CD14-positive monocyte (primary cell): Measurements from ENCODE around the gene PPP3CA. TPM values are rescaled to one million over a fixed set of nuclear protein-coding genes. Genes with fewer than 3 reads are reported as not detected.

Source experiments
- DNase-seq, 3 donors: peaks; one replicate each; pipeline ENCODE4 v3.0.0-alpha.2; 2011 to 2022
- H2AFZ ChIP-seq: 2 replicates; pipeline ENCODE4 v1.6.0; 2012; ENCODE audit warnings: mild to moderate bottlenecking, low read depth, low read length, inconsistent platforms; ENCODE audit not compliant: insufficient read depth, poor library complexity, severe bottlenecking
- H3K27ac ChIP-seq, 2 donors: 1 replicate in 1 of 2; 2 replicates in 1 of 2; pipeline ENCODE4 v1.5.1; 2012 to 2013; ENCODE audit warnings: low read length in 2 of 2, control low read depth in 1 of 2, inconsistent platforms in 1 of 2, low read depth in 1 of 2, mild to moderate bottlenecking in 1 of 2
- H3K27me3 ChIP-seq, 2 donors: one replicate each; pipeline versions ENCODE4 v1.6.0 to v1.6.1; 2011 to 2013; ENCODE audit warnings: low read length in 2 of 2; ENCODE audit not compliant: control insufficient read depth in 2 of 2, insufficient read depth in 2 of 2
- H3K36me3 ChIP-seq, 2 donors: replicated peaks in 1 of 2; 1 replicate in 1 of 2; 2 replicates in 1 of 2; pipeline versions ENCODE4 v1.5.1 to v1.6.1; 2012 to 2013; ENCODE audit warnings: low read length in 2 of 2, control low read depth in 1 of 2, inconsistent platforms in 1 of 2, mild to moderate bottlenecking in 1 of 2; ENCODE audit not compliant: insufficient read depth in 2 of 2, control insufficient read depth in 1 of 2
- H3K4me1 ChIP-seq, 2 donors: 1 replicate in 1 of 2; 2 replicates in 1 of 2; pipeline versions ENCODE4 v1.5.1 to v1.6.1; 2012 to 2013; ENCODE audit warnings: low read length in 2 of 2, control low read depth in 1 of 2, inconsistent platforms in 1 of 2, mild to moderate bottlenecking in 1 of 2, moderate library complexity in 1 of 2; ENCODE audit not compliant: insufficient read depth in 2 of 2, control insufficient read depth in 1 of 2
- H3K4me2 ChIP-seq: replicated peaks from 2 replicates; pipeline ENCODE3; 2012; ENCODE audit warnings: low read length, moderate library complexity, mild to moderate bottlenecking; ENCODE audit not compliant: poor library complexity, severe bottlenecking; ENCODE audit errors: extremely low read depth
- H3K4me3 ChIP-seq, 3 experiments: fragments of 200-600 bp in 1 of 3; sonication (generic) in 1 of 3; replicated peaks in 1 of 3; 1 replicate in 2 of 3; 2 replicates in 1 of 3; pipeline ENCODE4 v1.5.1; 2011 to 2013; ENCODE audit warnings: low read length in 3 of 3, mild to moderate bottlenecking in 3 of 3, control low read depth in 2 of 3, low read depth in 2 of 3, inconsistent platforms in 1 of 3, moderate library complexity in 1 of 3
- H3K79me2 ChIP-seq: 2 replicates; pipeline ENCODE4 v1.6.0; 2012; ENCODE audit warnings: mild to moderate bottlenecking, control low read depth, inconsistent platforms, low read length, moderate library complexity; ENCODE audit not compliant: insufficient read depth
- H3K9ac ChIP-seq: 2 replicates; pipeline ENCODE4 v1.6.0; 2017; ENCODE audit warnings: low read length, mild to moderate bottlenecking; ENCODE audit not compliant: insufficient read depth, poor library complexity, severe bottlenecking
- H3K9me3 ChIP-seq, 2 donors: replicated peaks in 1 of 2; 1 replicate in 1 of 2; 2 replicates in 1 of 2; pipeline versions ENCODE4 v1.5.1 to v1.6.1; 2012 to 2013; ENCODE audit warnings: low read length in 2 of 2, control low read depth in 1 of 2; ENCODE audit not compliant: control insufficient read depth in 1 of 2, insufficient read depth in 1 of 2
- H4K20me1 ChIP-seq: 2 replicates; pipeline ENCODE4 v1.6.0; 2012; ENCODE audit warnings: mild to moderate bottlenecking, low read length, control low read depth, moderate library complexity; ENCODE audit not compliant: insufficient read depth
- H3K27ac Mint-ChIP-seq, 7 donors: one replicate each; pipeline ENCODE4 v1.8.0; 2020; ENCODE audit warnings: mild to moderate bottlenecking in 7 of 7, mixed read lengths in 7 of 7, moderate library complexity in 6 of 7, inconsistent platforms in 2 of 7
- H3K27me3 Mint-ChIP-seq, 3 donors: one replicate each; pipeline ENCODE4 v1.8.0; 2021 to 2022; ENCODE audit warnings: low read depth in 3 of 3, mild to moderate bottlenecking in 3 of 3, mixed read lengths in 3 of 3, moderate library complexity in 3 of 3, inconsistent platforms in 1 of 3
- H3K36me3 Mint-ChIP-seq, 2 donors: one replicate each; pipeline ENCODE4 v1.8.0; 2020; ENCODE audit warnings: mixed read lengths in 2 of 2, inconsistent platforms in 1 of 2, mild to moderate bottlenecking in 1 of 2
- H3K4me1 Mint-ChIP-seq: one replicate; pipeline ENCODE4 v1.8.0; 2020; ENCODE audit warnings: mild to moderate bottlenecking, mixed read lengths
- H3K4me3 Mint-ChIP-seq, 2 donors: one replicate each; pipeline ENCODE4 v1.8.0; 2020; ENCODE audit warnings: mild to moderate bottlenecking in 2 of 2, mixed read lengths in 2 of 2, moderate library complexity in 1 of 2
- H3K9me3 Mint-ChIP-seq, 7 donors: one replicate each; pipeline ENCODE4 v1.8.0; 2020 to 2022; ENCODE audit warnings: mixed read lengths in 7 of 7, mild to moderate bottlenecking in 6 of 7, moderate library complexity in 6 of 7, inconsistent platforms in 2 of 7
- CTCF ChIP-seq: fragments of 200-600 bp; IDR thresholded peaks from one replicate; pipeline ENCODE4 v1.8.0; 2022; ENCODE audit warnings: antibody characterized with exemption, mild to moderate bottlenecking
- WGBS: methylation state at CpG from one replicate; pipeline ENCODE4 v1.1.5; 2013; ENCODE audit warnings: missing lambda C conversion rate; ENCODE audit not compliant: insufficient coverage; 5-methylcytosine and 5-hydroxymethylcytosine counted together
- intact Hi-C, 2 donors: fragments of 100-400 bp; cut with micrococcal nuclease; formaldehyde crosslinking; loops; one replicate each; pipeline versions ENCODE4 v1.15.0 to v1.15.1; 2023
- polyA plus RNA-seq, 3 donors: library from polyadenylated mRNA; depleted of rRNA in 1 of 3; unstranded in 2 of 3; stranded (reverse) in 1 of 3; fragments of 300-500 nt in 2 of 3; fragments of >200 nt in 1 of 3; fragmentation: Illumina TruSeq in 2 of 3; gene quantifications; 1 replicate in 2 of 3; 2 replicates in 1 of 3; pipeline ENCODE4 v1.2.3, GENCODE V29; 2012 to 2021

PPP3CA gene
- polyA plus RNA-seq, 3 donors, result 5.1 to 9.7 (median 8.9) TPM

- intact Hi-C loops, result no loop called here
- peaks cover 99% of the 10 kb centered on the region for H4K20me1 ChIP-seq
- WGBS, result no CpG with 5 or more reads among the region's 1 CpG
- no peak overlapping the region for H3K27ac Mint-ChIP-seq
- H3K4me3 ChIP-seq, result no peak overlapping the region
- H3K27ac ChIP-seq, result no peak overlapping the region
- H3K36me3 Mint-ChIP-seq, result peaks cover 0 to 2% of the 10 kb centered on the region in 2 donors
- H3K4me1 Mint-ChIP-seq, result peaks cover 7% of the 10 kb centered on the region
- H3K4me3 Mint-ChIP-seq, result no peak overlapping the region
- no peak overlapping the region for H3K4me2 ChIP-seq
- no peaks in the 10 kb centered on the region for H3K9me3 Mint-ChIP-seq
- H3K36me3 ChIP-seq, result no peaks in the 10 kb centered on the region
- no peaks in the 10 kb centered on the region for H3K27me3 ChIP-seq
- H3K9ac ChIP-seq, result no peak overlapping the region
- no peaks in the 10 kb centered on the region for H3K4me1 ChIP-seq
- DNase-seq, result no peak
- H3K27me3 Mint-ChIP-seq, result no peaks in the 10 kb centered on the region
- TF ChIP-seq CTCF, result no peak
- H3K79me2 ChIP-seq, result peaks cover 84% of the 10 kb centered on the region
- no peak overlapping the region for H2AFZ ChIP-seq
- H3K9me3 ChIP-seq, result no peaks in the 10 kb centered on the region
Observed at GRCh38 chr4:101265816-101266172, 81.5 kb downstream of the PPP3CA start.

- peaks cover 87% of the 10 kb centered on the region for H3K79me2 ChIP-seq
- no peak overlapping the region for H2AFZ ChIP-seq
- H3K36me3 Mint-ChIP-seq, result peaks cover 0 to 2% of the 10 kb centered on the region in 2 donors
- H3K4me1 ChIP-seq, result no peaks in the 10 kb centered on the region
- H3K9ac ChIP-seq, result no peak overlapping the region
- peaks cover 7% of the 10 kb centered on the region for H3K4me1 Mint-ChIP-seq
- TF ChIP-seq CTCF, result no peak
- WGBS, result no CpG with 5 or more reads among the region's 2 CpGs
- H3K9me3 ChIP-seq, result no peaks in the 10 kb centered on the region
- no peak overlapping the region for H3K27ac Mint-ChIP-seq
- H3K27me3 Mint-ChIP-seq, result no peaks in the 10 kb centered on the region
- H3K27ac ChIP-seq, result no peak overlapping the region
- H3K4me2 ChIP-seq, result no peak overlapping the region
- no peaks in the 10 kb centered on the region for H3K36me3 ChIP-seq
- no peaks in the 10 kb centered on the region for H3K9me3 Mint-ChIP-seq
- H4K20me1 ChIP-seq, result peaks cover 99% of the 10 kb centered on the region
- H3K4me3 ChIP-seq, result no peak overlapping the region
- H3K27me3 ChIP-seq, result no peaks in the 10 kb centered on the region
- intact Hi-C loops, result no loop called here
- H3K4me3 Mint-ChIP-seq, result no peak overlapping the region
- DNase-seq, result no peak
Observed at GRCh38 chr4:101264993-101265815, 82.1 kb downstream of the PPP3CA start.
